Forelimb muscle (tissue), 1 donor: ENCODE measurements around the gene RAPGEF4. TPM values are rescaled to one million over a fixed set of nuclear protein-coding genes. Genes with fewer than 3 reads are reported as not detected.

Experiments used
- DNase-seq: peaks from one replicate; pipeline ENCODE4 v3.0.0-alpha.2; 2013; ENCODE audit warnings: low read depth
- polyA plus RNA-seq: library from polyadenylated mRNA; unstranded; fragments of 120-200 nt; gene quantifications from one replicate; pipeline ENCODE4 v1.2.1, GENCODE V29; 2013; ENCODE audit not compliant: insufficient read length

RAPGEF4 gene
- polyA plus RNA-seq, 1 donor, result 2.4 TPM

DNA sequence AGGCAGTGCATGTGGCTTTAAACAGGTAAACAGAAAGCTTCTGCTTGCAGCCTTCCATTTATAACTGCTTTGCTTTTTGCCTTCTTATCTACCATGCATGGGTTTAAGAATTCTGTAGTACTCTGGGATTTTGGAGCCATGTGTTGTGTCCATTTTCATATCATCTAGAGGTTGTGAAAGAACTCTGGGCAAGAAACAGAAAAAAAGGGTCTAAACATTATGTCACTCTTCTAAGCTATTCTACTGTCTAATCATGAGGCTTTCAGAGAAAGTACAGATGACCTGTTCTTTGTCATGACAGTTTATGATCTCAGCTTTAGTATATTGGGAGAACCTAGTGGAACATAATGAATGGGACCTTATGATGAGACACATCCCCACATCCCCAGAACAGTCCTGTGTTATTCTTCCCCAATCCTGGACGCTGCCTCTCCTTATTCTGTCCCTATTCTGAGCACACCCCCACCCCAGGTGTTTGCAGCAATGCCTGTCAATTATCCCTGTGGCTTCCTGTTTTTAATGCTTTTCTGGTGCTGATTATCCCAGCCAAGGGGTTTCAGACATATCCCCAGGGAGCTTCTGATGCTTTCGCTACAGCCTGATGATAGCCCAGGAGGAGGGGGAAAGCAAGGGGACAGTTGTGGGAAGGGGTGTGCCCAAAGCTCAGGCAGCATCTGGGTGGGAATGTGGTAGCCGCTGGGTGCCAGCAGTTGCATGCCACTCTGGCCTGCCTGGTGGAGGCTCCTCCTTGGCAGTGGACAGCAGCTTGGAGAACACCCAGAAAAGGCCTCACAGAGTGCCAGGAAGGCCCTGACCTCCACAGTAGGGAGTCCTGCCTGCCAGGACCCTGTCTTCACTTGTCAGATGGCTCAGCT, 170.5 kb downstream of the RAPGEF4 start:
- DNase-seq, result no peak

DNA sequence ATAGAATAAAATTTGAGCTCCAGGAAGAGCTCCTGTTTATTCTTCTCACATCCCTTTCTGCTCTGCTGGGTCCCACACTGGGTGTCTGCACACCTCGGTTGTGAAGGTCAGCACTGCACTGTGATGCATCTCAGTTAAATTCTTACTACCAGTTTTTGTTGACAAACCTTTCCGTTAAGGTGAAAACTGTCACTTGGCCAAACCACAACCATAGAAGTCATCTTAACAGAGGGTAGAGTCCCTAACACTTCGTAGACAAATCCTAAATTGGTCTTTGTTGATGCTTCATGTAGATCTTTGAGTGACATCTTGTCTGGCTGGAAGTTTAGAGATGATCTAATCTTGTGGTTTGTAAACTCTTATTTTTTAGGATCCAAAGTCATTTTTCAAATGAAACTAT, 172.6 kb downstream of the RAPGEF4 start:
- DNase-seq, result no peak

DNA sequence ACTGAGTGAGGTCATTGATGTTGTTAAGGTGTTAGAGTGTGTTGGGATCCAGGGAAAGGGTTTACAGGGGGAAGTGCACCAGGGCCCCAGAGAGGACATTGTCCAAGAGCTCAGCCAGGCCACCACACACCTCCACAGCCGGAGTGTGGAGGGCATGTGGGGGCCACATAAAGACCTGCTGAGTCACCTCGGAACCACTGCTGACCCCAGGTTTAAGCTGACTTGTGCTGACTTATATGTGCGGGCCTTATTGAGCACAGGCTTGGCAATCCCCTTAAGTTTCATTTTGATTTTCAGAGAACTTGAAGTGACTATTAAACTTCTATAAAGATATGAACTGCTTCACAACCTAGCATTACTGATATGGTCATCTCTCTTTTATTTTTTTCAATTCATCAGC, 173.8 kb downstream of the RAPGEF4 start:
- DNase-seq, result no peak

DNA sequence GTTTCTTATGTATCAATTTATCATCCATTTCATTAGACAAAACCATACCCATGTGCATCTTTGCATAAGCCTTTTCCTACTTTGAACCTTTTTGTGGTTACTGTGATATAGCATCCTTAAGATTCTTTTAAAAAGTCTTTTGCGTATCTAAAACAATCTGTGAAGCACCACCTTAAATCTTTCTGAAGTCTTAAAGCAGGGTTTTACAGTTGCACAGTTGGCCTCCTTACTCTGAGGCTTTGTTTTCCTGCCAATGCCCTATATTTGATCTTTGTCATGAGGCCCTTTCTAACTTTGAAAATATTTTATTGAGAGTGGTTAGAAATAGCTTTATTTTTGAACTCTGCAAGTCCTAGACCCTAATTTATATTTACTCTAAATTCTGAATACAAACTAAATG, 176.6 kb downstream of the RAPGEF4 start:
- no peak for DNase-seq

DNA sequence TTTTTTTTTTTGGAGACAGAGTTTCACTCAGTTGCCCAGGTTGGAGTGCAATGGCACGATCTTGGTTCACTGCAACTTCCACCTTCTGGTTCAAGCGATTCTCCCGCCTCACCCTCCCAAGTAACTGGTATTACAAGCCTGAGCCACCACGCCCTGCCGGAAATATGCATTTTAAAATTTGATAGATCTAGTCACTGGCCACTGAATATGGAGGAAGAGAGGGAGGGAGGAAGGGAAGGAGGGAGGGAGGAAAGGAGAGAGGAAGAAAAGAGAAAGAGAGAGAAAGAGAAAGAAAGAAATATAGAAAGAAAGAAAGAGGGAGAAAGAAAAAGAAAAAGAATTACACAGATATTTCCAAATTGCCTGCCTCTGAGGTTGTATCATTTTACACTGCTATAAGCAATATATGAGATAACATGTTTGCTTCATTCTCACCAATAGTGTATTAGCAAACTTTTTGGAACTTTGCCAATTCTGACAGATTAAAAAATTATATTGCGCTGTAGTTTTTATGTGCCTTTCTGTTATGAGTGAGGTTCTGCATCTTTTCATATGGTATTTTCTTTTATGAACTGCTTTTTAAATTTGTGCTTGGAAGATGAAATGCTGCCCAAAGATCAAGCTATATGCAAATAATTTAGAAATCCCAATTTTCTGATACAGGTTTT, 178.8 kb downstream of the RAPGEF4 start:
- no peak for DNase-seq

DNA sequence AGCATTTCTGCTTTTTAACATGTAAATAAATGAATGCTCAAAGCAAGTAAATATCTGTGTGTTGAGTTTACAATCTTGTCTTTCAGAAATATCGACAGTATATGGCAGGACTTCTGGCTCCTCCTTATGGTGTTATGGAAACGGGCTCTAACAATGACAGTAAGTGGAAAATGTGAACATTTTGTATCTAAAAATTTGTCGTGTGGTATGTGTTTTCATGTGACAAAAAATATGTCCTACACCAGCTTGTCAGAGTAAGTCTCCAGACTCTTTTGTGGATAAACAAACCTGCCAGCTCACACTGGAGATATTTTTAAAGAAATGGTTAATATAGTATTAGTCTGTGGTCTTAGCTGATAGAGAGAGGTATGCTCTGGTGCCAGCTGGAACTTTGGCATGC, 182.1 kb downstream of the RAPGEF4 start:
- no peak for DNase-seq

DNA sequence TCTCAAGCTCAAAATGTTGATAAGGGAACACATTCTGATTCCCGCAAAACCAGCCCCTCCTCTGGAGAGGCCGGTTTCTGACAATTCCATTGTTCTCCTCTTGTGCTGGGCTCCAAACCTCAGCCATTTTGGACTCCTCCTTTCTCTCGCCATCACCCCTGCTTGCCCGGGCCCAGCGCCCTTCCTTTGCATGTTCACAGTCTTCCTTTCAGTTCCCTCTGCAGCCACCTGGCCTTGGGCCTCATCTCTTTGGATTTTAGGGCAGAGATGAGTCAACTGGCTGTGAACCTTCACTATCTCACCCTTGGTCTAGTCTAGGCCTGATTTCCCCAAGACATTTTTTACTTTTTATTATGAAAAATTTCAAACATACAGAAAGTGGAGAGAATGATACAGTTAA, 184.1 kb downstream of the RAPGEF4 start:
- no peak for DNase-seq

DNA sequence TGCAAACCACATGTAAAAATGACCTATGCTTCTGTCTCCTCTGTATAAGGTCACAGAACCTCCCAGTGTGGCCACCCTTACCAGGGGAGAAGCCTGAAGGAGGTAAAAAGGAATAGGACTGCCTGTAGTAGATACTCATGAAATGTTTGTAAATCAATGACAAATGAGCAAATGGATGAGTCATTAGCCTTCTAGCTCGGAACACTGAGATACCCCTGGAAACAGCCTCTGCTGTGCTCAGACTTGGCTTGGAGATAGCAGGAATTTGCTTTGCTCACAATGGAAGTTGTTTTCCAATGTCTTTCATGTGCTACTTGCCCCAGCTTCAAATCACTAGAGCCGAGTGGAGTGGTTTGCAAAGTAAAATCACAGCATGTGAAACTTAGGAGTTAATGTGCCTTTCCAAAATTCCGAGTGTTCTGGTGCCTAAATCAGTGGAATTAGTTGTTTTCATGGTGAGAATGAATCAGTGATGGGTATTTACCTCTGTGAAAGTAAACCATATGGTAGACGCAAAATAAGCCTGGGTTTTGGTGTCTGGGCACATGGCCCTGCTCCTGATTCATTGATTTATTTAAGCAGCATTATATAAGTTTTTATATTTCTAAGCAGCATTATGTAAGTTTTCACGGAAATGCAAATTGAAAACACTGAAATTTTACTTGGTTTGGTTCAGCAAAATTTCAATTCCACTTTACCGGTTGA, 186.0 kb downstream of the RAPGEF4 start:
- no peak for DNase-seq

DNA sequence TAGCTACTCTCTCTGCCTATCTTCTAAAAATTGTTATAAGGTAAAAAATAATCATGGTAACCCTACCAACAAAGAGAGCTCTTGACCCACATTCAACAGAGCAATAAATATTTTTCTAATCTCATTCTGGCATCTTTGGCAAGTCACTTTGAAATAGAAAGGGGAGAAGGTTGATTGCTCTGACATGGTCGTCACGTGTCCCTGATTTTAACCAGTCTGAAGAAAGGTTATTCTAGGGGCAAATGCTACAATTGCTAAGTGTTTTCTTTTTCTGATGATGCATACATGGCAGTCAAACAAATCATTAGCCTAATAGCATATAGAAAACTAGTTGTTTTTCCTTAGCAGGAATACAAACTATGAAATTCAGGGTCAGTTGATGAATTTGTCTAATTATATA, 186.7 kb downstream of the RAPGEF4 start:
- no peak for DNase-seq

DNA sequence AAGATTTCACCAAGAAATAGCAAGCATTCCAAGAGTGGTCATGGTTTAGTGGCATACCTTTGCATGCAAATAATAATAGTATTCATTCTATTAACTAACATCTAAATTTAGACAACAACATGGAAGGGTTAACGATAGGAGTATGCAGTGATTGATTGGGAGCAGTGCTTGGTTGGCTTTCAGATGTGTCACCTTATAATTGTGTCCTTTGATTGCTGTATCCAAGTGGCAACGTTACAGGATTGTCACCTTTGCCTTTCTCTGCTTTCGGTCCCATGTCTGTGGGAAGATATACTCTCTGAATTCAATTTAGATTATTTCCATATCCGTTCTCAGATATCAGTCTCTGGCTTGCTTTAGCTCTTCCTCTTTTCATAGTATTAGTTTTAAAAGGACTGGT, 187.2 kb downstream of the RAPGEF4 start:
- no peak for DNase-seq

DNA sequence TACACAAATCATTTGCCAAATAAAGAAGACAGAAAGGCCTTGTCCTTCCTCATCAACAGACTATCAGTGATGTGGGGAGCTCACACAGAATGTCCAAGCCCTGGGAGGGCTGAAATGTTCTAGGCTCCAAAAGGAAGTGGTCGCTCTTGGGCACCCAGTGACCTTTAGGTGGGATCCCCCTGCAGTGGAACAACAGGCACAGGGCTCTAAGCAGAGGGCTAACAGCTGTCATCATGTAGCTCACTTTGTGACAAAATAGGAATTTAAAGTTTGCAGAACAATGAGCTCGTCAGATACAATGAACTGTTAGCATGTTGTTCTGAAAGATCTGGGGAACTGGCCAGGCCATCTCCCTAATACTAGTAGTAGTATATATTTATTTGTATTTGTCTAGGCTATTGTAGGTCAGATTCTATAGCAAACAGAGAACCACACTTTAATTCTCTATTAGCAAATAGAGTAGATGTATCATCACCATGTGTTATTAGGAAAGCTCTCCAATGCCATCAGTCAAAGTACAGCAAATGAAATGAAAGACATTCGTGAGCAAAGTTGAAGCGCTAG, 188.5 kb downstream of the RAPGEF4 start:
- no peak for DNase-seq

DNA sequence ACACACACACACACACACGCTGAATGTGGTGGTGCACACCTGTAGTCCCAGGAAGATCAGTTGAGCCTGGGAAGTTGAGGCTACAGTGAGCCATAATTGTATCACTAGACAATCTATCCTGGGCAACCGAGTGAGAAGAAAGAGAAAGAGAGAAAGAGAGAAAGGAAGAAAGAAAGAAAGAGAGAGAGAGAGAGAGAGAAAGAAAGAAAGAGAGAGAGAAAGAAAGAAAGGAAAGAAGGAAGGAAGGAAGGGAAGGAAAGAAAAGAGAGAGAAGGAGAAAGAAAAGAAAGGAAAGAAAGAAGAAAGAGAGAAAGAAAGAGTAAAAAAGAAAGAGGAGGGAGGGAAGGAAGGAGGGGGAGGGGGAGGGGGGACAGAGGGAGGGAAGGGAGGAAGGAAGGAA, 190.0 kb downstream of the RAPGEF4 start:
- no peak for DNase-seq

DNA sequence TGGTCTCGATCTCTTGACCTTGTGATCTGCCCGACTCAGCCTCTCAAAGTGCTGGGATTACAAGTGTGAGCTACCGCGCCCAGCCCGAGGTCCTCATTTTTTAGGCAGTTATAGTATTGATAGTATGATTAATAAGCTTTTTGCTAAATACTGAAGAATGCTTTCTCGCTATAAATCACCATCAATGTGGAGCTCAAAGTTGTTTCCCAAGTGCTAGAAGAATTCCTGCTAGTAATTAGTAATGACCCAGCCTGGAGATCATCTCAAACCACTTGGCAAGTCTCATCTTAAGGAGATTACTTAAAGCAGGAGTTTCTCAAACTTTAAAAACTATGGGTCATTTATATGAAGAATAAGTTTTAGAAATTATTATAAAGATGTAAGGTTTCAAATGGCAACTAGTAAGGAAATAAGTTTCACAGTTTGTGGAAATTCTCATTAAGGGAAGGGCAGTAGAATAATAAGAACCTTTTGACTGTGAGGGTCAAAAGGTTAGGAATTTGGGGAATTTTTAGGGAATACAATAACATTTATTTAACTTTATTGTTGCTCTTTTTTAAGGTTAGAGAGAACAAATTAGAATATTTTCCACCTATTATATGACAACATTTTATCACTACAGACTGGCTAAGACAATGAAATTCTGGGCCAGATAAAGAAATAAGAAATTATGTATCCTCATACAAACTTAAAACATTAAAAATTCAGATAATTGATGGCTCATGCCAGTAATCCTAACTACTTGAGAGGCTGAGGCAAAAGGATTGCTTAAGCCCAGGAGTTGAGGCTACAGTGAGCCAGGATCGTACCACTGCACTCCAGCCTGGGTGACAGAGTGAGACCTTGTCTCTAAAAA, 191.4 kb downstream of the RAPGEF4 start:
- no peak for DNase-seq

DNA sequence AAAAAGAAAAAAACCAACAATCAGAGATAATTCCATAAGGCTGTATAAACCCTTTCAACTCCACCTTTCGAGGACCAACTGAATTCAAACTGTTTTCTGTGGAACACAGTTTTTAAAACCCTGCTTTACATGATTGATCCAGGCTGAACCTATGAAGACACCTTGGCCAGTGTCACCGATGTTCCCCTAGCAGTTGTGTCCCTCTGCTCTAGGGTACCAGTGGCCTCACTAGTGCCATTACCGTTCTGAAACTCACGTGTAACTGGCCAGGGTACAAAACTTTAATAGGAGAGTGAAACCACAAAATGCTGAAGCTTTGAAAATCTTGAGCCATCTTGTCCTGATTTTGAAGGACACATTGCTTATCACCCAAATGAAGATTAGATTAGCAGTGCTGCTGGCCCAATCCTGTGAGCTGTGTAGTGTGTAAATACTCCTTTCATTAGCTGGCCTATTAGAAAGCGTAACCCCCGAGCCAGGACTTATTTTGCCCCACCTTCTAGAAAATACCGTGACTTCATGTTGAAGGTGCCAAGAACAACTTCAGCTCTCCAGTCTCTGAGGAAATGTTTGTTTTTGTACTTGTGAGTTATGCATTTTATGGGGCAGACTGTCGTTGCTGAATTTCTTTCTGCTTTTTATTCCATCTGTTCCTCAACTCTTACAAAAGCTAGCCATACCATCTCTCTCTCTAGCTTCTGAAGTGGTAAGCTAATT, 192.2 kb downstream of the RAPGEF4 start:
- no peak for DNase-seq

DNA sequence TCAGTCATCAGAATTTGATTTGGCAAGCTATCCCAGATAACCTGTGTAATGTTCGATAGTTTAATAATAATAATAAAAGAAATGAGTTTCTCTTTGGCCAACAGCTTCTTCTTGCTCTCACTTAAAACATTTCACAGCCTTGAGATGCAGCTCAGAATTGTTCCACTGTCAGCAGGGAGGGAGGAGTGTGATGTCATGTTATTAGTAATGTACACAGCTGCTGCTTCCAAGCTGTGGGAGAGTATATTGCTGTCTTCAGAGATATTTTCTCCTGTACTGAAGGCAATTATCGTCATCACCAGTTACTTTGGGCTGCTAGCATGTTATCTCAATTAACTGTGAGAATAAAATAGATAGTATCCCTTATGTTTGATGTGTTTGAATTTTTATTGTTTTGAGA, 193.1 kb downstream of the RAPGEF4 start:
- DNase-seq, result peak; percentile 57

DNA sequence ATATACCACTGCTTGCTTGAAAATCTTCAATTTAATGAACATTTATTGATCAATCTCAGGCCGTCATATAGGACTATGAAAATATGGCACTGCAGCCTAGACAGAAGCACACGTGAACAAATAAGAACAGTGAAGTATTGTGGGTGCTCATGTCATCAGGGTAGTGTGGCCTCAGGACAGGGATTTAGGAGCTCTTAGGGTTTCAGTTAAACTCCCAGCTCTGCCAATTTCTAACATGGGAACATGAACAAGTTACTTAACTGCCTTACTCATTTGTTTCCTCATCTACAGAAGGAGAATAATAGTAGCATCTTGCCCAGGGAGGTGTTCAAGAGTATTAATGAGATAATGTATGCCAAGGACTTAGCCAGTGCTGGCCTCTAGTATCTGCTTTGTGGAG, 194.0 kb downstream of the RAPGEF4 start:
- no peak for DNase-seq

DNA sequence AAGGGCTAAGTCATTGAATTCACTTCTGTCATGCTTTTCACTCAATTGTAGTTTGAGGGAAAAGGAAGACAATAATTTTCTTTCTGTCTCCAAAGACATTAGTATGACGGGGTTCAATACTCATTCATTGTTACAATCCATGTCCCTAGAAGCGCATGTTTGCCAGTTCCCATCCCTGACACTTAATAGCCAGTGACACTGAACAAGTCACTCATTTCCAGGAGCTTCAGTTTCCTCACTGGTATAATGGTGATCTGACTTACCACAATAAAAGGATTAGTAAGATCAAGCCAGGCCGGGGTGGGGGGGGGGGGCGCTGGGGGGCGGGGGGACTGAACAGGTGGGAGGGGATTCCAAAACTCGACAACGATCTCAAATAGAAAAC, 195.2 kb downstream of the RAPGEF4 start:
- DNase-seq, result no peak

DNA sequence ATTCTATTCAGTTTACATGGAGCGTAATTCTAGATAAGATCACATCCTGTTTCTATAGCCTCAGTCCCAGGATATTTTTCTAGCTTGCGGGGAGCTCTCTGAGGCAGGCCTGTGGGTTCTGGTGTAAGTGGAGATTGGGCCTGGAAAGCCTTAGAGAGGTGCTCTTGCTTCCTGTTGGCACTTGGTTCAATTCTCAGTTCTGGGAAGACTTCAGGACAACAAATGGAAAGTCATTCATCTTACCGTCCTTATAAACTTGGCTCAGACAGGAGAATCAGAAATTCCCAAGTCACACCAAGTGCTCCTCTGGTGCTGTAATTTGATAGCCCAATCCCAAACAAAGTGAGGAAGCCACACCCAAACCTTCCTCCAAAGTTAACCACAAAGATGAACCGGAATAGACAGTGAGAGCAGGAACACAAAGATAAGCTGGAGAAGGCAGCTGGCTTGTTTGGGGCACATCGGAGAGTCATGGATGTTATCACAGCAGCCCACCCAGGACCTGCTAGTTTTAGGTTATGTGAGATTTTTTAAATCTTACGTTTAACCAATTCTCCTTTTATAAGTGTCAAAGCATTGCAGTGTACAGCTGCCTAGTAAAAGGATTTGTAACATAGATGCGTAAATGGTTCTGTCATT, 195.7 kb downstream of the RAPGEF4 start:
- DNase-seq, result no peak

DNA sequence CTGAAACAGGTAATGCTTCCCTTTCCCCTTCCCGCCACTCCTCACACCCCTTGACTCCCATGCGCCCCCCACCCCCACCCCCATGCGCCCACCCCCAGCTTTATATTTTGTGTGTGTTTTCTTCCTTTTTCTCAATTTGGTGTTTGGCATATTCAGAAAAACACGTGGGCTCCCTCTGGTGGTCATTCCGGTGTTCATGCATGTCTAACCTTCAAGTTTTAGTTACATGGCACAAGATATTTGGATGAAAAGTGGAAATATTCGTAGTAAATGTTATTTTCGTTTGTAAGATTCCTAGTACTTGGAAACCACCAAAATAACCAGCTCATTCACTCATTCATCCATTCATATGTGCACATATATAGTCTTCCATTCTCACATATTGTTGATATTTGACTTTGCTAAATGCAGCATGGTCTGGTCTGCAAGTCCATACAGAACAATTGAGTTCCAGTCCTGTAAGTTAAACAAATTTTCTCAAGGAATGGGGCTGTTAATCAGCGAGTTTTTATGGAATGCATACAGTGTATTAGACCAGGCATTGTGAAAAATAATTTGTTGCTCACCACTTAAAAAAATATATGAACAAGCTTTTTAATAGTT, 196.4 kb downstream of the RAPGEF4 start:
- DNase-seq, result peak; percentile 62
